GM10266 (cell line): Measurements from ENCODE around the gene MIEF2.

ENCODE experiments used
- DNase-seq: peaks from one replicate; pipeline ENCODE4 v3.0.0; 2012; ENCODE audit errors: extremely low spot score
- TF ChIP-seq, protein P1 (sequence below): IDR thresholded peaks from 2 replicates; pipeline ENCODE4 v1.5.1; 2012; ENCODE audit warnings: mild to moderate bottlenecking, low read depth; ENCODE audit not compliant: control insufficient read depth, insufficient read depth; ENCODE audit errors: missing control alignments

Gene MIEF2

DNA sequence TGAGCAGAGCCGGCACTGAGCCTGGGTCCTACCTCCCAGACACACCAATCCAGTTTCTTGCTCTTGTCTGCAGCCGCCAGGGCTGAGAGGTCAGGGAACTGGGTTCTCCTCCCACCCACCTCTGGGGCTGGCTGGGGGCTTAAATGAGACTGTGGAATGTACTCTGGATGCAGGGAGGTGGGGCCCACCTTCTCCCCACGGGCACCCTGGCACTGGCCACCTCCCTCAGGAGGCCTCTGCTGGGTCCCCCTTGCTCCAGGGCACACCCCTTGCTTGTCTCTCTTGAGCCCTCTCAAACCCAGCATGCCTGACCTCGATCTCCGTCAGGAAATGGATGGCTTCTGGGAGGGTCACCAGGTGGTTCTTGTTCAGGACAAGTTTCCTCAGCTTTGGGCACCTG lies 8.3 kb upstream of the MIEF2 start:
- no peak for DNase-seq
- TF ChIP-seq, protein P1, sequence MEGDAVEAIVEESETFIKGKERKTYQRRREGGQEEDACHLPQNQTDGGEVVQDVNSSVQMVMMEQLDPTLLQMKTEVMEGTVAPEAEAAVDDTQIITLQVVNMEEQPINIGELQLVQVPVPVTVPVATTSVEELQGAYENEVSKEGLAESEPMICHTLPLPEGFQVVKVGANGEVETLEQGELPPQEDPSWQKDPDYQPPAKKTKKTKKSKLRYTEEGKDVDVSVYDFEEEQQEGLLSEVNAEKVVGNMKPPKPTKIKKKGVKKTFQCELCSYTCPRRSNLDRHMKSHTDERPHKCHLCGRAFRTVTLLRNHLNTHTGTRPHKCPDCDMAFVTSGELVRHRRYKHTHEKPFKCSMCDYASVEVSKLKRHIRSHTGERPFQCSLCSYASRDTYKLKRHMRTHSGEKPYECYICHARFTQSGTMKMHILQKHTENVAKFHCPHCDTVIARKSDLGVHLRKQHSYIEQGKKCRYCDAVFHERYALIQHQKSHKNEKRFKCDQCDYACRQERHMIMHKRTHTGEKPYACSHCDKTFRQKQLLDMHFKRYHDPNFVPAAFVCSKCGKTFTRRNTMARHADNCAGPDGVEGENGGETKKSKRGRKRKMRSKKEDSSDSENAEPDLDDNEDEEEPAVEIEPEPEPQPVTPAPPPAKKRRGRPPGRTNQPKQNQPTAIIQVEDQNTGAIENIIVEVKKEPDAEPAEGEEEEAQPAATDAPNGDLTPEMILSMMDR, result no peak

- TF ChIP-seq, protein P1, result no peak
- DNase-seq, result no peak
These were observed 7.1 kb upstream of the MIEF2 start for GRCh38 chr17:18253187-18253884.

- TF ChIP-seq, protein P1, result no peak
- no peak for DNase-seq
These were observed 6.3 kb upstream of the MIEF2 start for GRCh38 chr17:18253947-18254821.

GRCh38 chr17:18254888-18255649 lies 5.4 kb upstream of the MIEF2 start:
- TF ChIP-seq, protein P1, result no peak
- no peak for DNase-seq

DNA sequence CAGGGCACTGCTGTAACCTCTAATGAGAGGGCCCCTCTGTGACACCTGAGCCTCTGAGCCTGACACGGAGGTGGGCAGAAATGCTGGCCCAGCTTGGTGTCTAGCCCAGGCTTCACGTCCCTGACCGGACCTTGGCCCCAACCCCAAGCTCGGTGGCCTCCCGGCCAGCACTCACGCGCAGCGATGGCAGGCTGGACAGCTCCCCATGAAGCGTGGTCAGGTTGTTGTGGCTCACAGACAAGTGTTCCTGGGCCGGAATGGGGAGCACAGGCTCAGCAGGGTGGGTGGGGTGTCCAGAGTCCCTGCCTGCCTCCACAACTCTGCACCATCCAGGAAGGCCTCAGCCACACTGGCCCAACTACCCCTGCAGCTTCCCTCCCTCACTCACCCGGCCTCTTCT lies 4.1 kb upstream of the MIEF2 start:
- TF ChIP-seq, protein P1, result no peak
- no peak for DNase-seq

DNA sequence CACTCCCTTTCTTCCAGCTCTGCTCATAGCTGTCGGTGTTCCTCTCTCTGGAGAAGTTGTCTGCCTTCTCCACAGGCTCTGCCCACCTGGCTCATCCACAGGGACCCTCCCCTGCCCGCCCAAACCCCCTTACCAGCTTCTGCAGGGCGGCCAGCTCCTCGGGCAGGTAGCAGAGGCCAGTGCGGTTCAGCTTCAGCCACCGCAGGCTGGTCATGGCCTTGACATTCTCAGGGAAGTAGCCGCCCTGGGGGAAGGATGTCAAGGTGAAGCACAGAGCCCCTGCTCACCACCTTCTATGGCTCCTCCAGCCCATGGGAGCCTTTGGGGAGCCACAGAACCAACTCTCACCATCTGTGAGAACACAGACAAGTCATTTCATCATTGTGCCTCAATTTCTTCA lies 3.7 kb upstream of the MIEF2 start:
- DNase-seq, result no peak
- TF ChIP-seq, protein P1, result no peak
